Measurements from ENCODE around the gene BSPH1.
"Not testable (repeated sequence)": the region's sequence is repeated elsewhere in the genome, so short reads cannot be mapped to it uniquely, and the experiment has no call there.

Gene BSPH1, protein sequence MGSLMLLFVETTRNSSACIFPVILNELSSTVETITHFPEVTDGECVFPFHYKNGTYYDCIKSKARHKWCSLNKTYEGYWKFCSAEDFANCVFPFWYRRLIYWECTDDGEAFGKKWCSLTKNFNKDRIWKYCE

DNA sequence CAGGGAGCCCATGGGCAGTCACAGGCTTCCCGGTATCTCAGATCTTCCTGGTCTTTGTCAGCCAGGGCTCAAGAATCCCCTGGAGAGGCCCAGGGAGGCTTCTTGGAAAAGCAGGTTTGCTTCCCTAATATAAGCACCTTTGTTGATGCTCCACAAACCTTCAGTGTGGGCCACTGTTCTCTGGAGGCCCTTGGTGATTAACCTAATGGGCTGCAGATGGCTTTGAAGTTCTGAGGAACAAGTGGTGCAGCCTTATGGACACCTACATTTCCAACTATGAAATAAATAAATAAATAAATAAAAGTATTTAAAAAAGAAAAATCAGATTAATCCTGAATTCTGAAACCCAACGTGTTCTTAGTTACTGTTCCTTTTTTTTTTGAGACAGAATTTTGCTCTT lies at the start of gene BSPH1:
Gene BSPH1 (minus strand): TSS at position 101 of the 400 bp plus-strand sequence. CDS start 89 bp downstream, at position 12.
- no peak for DNase-seq (ENCODE audit: low read depth)

DNA sequence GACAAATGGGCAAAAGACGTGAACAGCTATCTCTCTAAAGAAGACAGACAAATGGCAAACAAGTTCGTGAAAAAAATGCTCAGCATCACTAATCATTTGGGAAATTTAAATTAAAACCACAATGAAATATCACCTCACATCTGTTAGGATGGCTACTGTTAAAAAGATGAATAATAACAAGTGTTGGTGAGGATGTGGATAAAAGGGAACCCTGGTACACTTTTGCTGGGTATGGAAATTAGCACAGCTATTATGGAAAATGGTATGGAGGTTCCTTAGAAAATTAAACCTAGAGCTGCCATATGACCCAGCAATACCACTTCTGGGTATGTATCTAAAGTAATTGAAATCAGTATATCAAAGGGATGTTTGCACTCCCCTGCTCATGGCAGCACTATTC lies 44.8 kb upstream of the BSPH1 start:
- DNase-seq (ENCODE audit: low read depth) = no peak

DNA sequence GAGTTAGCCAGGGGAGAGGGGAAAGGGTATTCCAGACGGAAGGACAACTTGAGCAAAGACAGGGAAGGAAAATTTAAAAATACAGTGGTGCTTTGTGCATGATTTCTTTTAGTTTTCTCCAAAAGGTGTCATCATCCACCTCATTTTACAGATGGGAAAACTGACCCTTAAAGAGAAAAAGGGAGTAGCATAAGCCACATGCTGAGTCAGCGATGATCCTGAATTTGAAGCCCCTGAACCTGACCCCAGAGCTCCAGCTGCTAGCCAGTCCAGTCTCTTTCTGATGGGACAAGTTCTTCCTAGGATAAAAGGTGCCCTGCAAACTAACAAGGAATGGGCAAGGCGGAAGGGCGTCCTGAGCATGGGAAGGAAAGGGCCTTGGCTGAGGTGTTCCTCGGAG lies 41.6 kb upstream of the BSPH1 start:
- DNase-seq (ENCODE audit: low read depth) = no peak

DNA sequence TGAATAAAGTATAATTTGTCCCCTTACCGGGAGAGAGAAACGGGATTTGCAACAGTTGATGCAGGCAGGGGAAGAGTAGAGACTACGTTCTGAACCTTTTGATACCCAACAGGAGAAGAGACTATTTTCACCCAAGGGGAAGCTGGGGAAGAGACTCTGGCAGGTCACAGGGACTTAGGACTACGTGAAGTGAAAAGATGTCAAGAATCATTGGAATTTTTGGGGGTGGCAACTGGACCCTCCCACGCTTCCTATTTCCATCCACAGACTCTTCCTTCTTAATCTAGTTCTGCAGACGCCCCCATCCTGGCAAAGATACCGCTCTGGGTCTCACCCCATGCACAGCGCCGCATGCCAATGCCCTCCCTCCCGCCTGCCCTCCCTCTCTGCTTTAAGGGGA lies 38.1 kb upstream of the BSPH1 start:
- DNase-seq (ENCODE audit: low read depth) = no peak

- DNase-seq (ENCODE audit: low read depth) = no peak
These were observed 37.5 kb upstream of the BSPH1 start for GRCh38 chr19:48029431-48029830.

DNA sequence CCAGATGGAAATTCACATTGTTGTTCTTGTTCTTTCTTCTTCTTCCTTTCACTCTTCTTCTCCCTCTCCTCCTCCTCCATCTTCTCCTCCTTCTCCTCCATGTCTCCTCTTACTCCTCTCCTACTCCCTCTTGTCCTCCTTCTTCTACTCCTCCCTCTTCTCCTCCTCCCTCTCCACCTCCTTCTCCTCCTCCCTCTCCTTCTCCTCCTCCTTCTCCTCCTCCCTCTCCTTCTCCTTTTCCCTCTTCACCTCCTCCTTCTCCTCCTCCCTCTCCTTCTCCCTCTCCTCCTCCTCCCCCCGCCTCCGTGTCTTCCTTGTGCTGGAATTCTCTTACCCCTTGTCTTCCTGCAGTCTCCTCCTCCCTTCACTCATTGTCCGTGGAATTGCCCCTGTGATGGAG lies 33.5 kb upstream of the BSPH1 start:
- DNase-seq (ENCODE audit: low read depth) = no peak

GRCh38 chr19:48023518-48023917 lies 31.5 kb upstream of the BSPH1 start:
- no peak for DNase-seq (ENCODE audit: low read depth)

- no peak for DNase-seq (ENCODE audit: low read depth)
These were observed 31.0 kb upstream of the BSPH1 start for GRCh38 chr19:48023011-48023410.

- DNase-seq (ENCODE audit: low read depth) = no peak
These were observed 28.7 kb upstream of the BSPH1 start for GRCh38 chr19:48020686-48021085.

DNA sequence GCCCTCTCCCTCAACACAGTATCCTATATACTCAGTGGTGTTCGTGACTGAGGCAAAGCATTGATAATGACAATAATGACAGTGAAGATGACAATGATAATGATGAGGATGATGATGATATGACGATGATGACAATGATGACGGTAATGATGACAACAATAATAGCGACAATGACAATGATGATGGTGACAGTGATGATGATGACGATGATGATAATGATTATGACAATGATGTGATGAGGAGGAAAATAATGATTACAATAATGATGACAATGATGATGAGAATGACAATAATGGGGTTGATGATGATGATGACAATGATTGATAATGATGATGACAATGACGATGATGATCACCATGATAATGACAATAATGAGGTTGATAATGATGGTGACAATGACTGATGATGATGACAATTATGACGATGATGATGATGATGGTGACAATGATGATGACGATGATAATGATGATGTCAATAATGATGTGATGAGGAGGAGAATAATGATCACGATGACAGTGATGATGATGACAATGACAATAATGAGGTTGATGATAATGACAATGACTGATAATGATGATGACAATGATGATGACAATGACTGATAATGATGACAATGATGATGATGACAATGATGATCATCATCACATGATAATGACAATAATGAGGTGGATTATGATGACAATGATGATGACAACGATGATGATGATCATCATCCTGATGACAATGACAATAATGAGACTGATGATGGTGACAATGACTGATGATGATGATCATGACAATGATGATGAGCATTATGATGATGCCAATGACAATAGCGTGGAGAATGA lies 19.2 kb upstream of the BSPH1 start:
- no peak for DNase-seq (ENCODE audit: low read depth)

DNA sequence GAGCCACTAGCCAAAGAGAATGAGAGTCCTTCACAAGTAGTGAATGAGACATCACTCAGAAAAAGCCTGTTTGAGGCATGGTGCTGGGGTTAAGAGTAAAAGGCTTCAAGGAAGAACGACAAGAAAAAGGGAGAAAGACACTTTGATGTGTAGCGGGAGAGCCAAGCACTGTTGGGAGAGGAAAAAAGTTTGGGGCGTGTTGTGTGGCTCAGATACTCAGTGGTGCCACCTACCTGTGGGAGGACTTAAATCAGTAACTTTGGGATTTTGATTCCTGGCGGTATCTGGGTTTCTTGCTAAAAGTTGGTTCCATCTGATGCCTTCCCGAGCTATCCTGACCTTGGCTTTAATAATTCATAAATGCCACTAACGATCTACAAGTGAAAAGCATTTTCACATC lies 14.8 kb upstream of the BSPH1 start:
- DNase-seq (ENCODE audit: low read depth) = no peak

GRCh38 chr19:48004236-48004635 lies 12.3 kb upstream of the BSPH1 start:
- no peak for DNase-seq (ENCODE audit: low read depth)

DNA sequence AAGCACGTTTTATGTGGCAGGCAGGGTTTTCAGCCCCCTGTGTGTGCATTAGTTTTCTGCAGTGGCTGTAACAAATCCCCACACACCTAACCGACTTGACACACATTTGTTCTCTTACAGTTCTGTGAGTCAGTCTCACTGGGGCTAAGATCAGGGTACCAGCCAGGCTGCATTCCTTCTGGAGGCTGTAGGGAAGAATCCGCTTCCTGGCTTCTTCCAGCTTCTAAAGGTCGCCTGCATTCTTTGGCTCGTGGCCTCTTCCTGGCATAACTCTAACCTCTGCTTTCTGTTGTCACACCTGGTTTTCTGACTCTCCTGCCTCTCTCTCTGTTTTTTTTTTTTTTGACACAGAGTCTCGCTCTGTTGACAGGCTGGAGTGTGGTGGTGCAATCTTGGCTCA lies 8.9 kb upstream of the BSPH1 start:
- DNase-seq (ENCODE audit: low read depth) = no peak

DNA sequence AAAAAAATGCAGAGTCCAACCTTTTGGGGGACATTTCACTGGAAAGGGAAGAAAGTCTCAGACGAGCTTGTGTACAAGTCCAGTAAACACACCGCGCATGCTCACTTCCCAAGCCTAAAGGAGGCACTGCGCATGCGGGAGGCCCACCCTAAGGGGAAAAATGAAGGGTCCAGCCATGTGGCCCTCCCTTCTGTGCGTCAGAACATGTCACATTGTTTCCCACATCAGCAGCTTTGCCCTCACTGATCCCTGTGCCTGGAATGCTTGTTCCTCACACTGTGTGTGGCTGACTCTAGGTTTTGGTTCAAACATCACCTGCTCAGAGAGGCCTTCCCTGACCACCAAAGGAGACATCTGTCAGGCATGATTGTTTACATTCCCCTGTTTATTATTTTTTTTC lies 6.8 kb upstream of the BSPH1 start:
- no peak for DNase-seq (ENCODE audit: low read depth)

- DNase-seq (ENCODE audit: low read depth) = no peak
These were observed 4.3 kb upstream of the BSPH1 start for GRCh38 chr19:47996230-47996727.

DNA sequence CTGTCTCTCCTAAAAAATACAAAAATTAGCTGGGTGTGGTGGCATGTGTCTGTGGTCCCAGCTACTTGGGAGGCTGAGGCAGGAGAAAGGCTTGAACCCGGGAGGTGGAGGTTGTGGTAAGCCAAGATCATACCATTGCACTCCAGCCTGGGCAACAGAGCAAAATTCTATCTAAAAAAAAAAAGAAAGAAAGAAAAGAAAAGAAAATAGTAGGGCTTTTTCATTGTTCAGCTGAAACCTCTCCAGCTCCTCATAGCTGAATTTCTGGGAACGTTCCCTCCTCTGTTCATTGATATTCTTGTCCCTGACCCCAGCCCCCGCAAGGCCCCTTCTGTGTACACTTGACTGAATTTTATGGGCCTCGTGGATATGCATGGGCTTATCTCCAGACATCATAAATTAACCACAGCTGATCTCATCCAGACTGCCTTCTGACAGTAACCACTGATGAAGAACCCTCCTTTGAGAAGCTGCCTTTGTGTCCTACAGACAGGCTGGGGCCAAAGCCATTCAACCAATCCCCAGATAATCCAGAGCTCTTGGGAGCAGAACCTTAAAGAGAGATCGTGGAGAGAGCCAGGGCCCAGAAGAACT lies 2.3 kb upstream of the BSPH1 start, which contains the start of gene ELSPBP1:
Gene ELSPBP1 (plus strand): TSS at position 424 of the 594 bp plus-strand sequence. CDS start 14,036 bp downstream, outside the sequence.
- DNase-seq (ENCODE audit: low read depth) = no peak

DNA sequence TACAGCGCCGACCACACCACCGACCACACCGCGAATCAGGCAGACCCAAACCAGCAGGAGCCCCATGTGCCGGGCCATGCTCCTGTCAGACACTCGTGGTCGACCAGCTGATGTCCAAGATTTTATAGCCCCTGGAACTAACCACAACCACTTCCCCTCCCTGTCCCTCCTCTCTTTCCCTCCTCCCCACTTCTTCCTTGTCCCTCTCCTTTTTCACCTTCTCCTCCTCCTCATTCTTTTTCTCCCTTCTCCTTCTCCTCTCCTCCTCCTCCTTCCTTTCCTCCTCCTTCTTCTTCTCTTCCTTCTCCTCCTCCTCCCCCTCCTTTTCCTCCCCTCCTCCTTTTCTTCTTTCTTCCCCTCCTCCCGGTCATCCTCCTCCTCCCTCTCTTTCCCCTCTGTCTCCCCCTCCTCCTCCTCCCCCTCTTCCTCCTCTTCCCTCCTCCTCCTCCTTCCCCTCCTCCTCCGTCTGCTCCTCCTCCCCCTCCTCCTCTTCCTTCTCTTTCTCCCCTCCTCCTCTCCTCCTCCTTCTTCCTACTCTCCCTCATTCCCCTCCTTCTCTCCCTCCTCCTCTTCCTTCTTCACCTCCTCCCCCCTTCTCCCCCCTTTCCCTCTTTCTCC lies 670 bp downstream of the BSPH1 start:
- DNase-seq (ENCODE audit: low read depth) = no peak

- no peak for DNase-seq (ENCODE audit: low read depth)
These were observed 18.4 kb downstream of the BSPH1 start for GRCh38 chr19:47973529-47973928.

DNA sequence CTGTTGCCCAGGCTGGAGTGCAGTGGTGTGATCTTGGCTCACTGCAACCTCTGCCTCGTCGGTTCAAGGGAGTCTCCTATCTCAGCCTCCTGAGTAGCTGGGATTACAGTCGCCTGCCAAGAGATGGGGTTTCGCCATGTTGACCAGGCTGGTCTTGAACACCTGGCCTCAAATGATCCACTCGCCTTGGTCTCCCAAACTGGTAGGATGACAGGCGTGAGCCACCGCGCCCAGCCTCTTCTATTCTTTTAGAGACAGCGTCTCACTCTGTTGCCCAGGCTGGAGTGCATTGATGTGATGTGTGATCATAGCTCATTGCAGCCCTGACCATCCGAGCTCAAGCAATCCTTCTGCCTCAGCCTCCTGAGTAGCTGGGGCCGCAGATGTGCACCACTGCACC lies 36.0 kb downstream of the BSPH1 start:
- not testable (repeated sequence) for DNase-seq (ENCODE audit: low read depth)

DNA sequence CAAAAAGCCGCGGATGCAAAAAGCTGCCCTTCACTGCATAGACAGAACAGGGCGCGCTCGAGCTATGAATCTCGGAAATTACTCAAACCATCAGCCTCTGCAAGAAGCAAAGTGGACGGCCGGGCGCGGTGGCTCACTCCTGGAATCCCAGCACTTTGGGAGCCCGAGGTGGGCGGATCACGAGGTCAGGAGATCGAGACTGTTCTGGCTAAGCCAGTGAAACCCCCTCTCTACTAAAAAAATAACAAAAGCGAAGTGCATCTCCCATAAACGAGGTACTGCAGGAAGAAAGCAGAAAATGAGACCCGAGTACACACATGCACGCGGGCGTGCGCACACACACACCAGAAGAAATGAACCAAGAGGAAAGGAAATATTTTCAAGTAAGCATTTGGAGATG lies 39.8 kb downstream of the BSPH1 start:
- not testable (repeated sequence) for DNase-seq (ENCODE audit: low read depth)

DNA sequence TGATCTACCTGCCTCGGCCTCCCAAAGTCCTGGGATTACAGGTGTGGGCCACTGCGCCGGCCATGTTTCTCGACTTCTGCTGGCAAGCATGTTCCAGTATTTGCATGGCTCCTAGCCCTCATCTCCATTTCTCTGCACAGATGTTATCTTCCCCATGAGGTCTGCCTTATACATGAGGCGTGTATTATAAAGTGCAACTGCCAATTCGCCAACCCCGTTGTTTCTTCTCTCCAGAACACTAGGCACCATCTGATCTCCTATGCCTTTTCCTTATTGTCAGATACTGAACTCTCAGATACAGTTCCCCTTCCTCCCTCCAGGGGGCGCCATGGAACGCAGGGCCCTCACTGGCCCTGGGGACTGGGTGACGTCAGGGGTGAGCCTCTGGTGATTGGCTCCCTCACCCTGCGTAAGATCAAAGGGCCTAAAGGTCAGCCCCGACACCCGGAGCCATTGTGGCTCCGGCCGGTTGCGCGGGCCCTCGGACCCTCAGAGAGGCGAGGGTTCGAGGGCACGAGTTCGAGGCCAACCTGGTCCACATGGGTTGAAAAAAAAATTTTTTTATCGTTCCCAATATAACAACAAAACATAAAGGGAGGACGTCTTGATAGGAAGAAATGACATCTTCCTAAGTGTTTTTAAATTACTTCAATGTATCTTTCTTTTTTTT lies 42.0 kb downstream of the BSPH1 start:
- DNase-seq (ENCODE audit: low read depth) = not testable (repeated sequence)

DNA sequence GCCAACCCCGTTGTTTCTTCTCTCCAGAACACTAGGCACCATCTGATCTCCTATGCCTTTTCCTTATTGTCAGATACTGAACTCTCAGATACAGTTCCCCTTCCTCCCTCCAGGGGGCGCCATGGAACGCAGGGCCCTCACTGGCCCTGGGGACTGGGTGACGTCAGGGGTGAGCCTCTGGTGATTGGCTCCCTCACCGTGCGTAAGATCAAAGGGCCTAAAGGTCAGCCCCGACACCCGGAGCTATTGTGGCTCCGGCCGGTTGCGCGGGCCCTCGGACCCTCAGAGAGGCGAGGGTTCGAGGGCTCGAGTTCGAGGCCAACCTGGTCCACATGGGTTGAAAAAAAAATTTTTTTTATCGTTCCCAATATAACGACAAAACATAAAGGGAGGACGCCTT lies 63.4 kb downstream of the BSPH1 start:
- DNase-seq (ENCODE audit: low read depth) = not testable (repeated sequence)

Data from stimulated activated CD8-positive, alpha-beta memory T cell treated with anti-CD3 and anti-CD28 coated beads, Interleukin-7, amount 100 ng/mL, for 24 hours (primary cell).